ENCODE measurements around the gene SH3GLB2. TPM values are rescaled to one million over a fixed set of nuclear protein-coding genes. Genes with fewer than 3 reads are reported as not detected.

The SH3GLB2 gene
- total and polyA plus RNA-seq, 2 experiments from 2014 or later: 182 to 203 TPM

GRCh38 chr9:129073404-129073803 is 45.3 kb upstream of the SH3GLB2 start:
- Histone ChIP-seq H3K4me3 (no peak overlapping the region), H3K27me3 (no peaks in the 10 kb centered on the region), H3K4me1 (ENCODE audit: low read depth) (no peaks in the 10 kb centered on the region), H3K27ac (no peak overlapping the region), H3K9me3 (ENCODE audit: low read depth) (no peaks in the 10 kb centered on the region), H3K36me3 (peaks cover 2% of the 10 kb centered on the region)
- DNase-seq (ENCODE audit: low read depth in 1 of 2, low spot score in 1 of 2): no peak
- TF ChIP-seq CTCF (IDR thresholded peaks at IDR 0.05; ENCODE audit: low read depth, low read length): no peak

GRCh38 chr9:129072171-129072570 is 44.0 kb upstream of the SH3GLB2 start:
- Histone ChIP-seq H3K27me3 (no peaks in the 10 kb centered on the region), H3K36me3 (peaks cover 8% of the 10 kb centered on the region), H3K4me1 (ENCODE audit: low read depth) (no peaks in the 10 kb centered on the region), H3K9me3 (ENCODE audit: low read depth) (no peaks in the 10 kb centered on the region), H3K27ac (no peak overlapping the region), H3K4me3 (no peak overlapping the region)
- DNase-seq (ENCODE audit: low read depth in 1 of 2, low spot score in 1 of 2): no peak
- no peak for TF ChIP-seq CTCF (IDR thresholded peaks at IDR 0.05; ENCODE audit: low read depth, low read length)

GRCh38 chr9:129071526-129072126 is 43.5 kb upstream of the SH3GLB2 start:
- TF ChIP-seq CTCF (IDR thresholded peaks at IDR 0.05; ENCODE audit: low read depth, low read length): no peak
- Histone ChIP-seq H3K4me1 (ENCODE audit: low read depth) (no peaks in the 10 kb centered on the region), H3K27ac (peak overlapping the region; percentile 68), H3K4me3 (no peak overlapping the region), H3K9me3 (ENCODE audit: low read depth) (no peaks in the 10 kb centered on the region), H3K36me3 (peaks cover 9% of the 10 kb centered on the region), H3K27me3 (no peaks in the 10 kb centered on the region)
- no peak for DNase-seq (ENCODE audit: low read depth in 1 of 2, low spot score in 1 of 2)

GRCh38 chr9:129070696-129071525 is 42.8 kb upstream of the SH3GLB2 start:
- Histone ChIP-seq H3K4me1 (ENCODE audit: low read depth) (no peaks in the 10 kb centered on the region), H3K27me3 (no peaks in the 10 kb centered on the region), H3K4me3 (no peak overlapping the region), H3K36me3 (peaks cover 9% of the 10 kb centered on the region), H3K9me3 (ENCODE audit: low read depth) (no peaks in the 10 kb centered on the region), H3K27ac (peak overlapping the region; percentile 68)
- no peak for TF ChIP-seq CTCF (IDR thresholded peaks at IDR 0.05; ENCODE audit: low read depth, low read length)
- no peak for DNase-seq (ENCODE audit: low read depth in 1 of 2, low spot score in 1 of 2)

- TF ChIP-seq CTCF (IDR thresholded peaks at IDR 0.05; ENCODE audit: low read depth, low read length): no peak
- Histone ChIP-seq H3K27ac (peak overlapping the region; percentile 72), H3K4me3 (no peak overlapping the region), H3K4me1 (ENCODE audit: low read depth) (no peaks in the 10 kb centered on the region), H3K36me3 (peaks cover 13% of the 10 kb centered on the region), H3K9me3 (ENCODE audit: low read depth) (no peaks in the 10 kb centered on the region), H3K27me3 (no peaks in the 10 kb centered on the region)
- DNase-seq (ENCODE audit: low read depth in 1 of 2, low spot score in 1 of 2): no peak
Measured at GRCh38 chr9:129069862-129070641, 41.9 kb upstream of the SH3GLB2 start.

Data from cardiac muscle cell (in vitro differentiated cells and primary cell).